Measurements from ENCODE around the gene C1orf53.

- TF ChIP-seq, protein P1, sequence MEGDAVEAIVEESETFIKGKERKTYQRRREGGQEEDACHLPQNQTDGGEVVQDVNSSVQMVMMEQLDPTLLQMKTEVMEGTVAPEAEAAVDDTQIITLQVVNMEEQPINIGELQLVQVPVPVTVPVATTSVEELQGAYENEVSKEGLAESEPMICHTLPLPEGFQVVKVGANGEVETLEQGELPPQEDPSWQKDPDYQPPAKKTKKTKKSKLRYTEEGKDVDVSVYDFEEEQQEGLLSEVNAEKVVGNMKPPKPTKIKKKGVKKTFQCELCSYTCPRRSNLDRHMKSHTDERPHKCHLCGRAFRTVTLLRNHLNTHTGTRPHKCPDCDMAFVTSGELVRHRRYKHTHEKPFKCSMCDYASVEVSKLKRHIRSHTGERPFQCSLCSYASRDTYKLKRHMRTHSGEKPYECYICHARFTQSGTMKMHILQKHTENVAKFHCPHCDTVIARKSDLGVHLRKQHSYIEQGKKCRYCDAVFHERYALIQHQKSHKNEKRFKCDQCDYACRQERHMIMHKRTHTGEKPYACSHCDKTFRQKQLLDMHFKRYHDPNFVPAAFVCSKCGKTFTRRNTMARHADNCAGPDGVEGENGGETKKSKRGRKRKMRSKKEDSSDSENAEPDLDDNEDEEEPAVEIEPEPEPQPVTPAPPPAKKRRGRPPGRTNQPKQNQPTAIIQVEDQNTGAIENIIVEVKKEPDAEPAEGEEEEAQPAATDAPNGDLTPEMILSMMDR (conservative IDR thresholded peaks at IDR 0.05), result no peak
- no peak for TF ChIP-seq ZFX (IDR thresholded peaks at IDR 0.05)
Observed at GRCh38 chr1:197951617-197952175, 49.3 kb downstream of the C1orf53 start.

Measured in C4-2B (cell line).